Spinal cord (tissue), 10 donors: ENCODE measurements around the gene PAX5. TPM values are rescaled to one million over a fixed set of nuclear protein-coding genes. Genes with fewer than 3 reads are reported as not detected.

Experiments used
- DNase-seq, 6 donors: peaks; one replicate each; pipeline versions ENCODE4 v3.0.0 to v3.0.0-alpha.2; 2013 to 2015; ENCODE audit warnings: low spot score in 6 of 6, low read depth in 4 of 6
- H3K27ac ChIP-seq: one replicate; pipeline ENCODE4 v1.5.1; 2013; ENCODE audit warnings: low read depth, low read length, control low read depth
- H3K27me3 ChIP-seq: one replicate; pipeline ENCODE4 v1.6.1; 2013; ENCODE audit warnings: low read length; ENCODE audit not compliant: control insufficient read depth, insufficient read depth
- H3K36me3 ChIP-seq: one replicate; pipeline ENCODE4 v1.6.1; 2013; ENCODE audit warnings: low read length; ENCODE audit not compliant: control insufficient read depth, insufficient read depth
- H3K4me1 ChIP-seq: one replicate; pipeline ENCODE4 v1.6.1; 2013; ENCODE audit warnings: low read length; ENCODE audit not compliant: control insufficient read depth, insufficient read depth
- H3K4me3 ChIP-seq: one replicate; pipeline ENCODE4 v1.5.1; 2013; ENCODE audit warnings: low read depth, low read length, control low read depth
- H3K9me3 ChIP-seq: one replicate; pipeline ENCODE4 v1.6.1; 2013; ENCODE audit warnings: low read length; ENCODE audit not compliant: control insufficient read depth, insufficient read depth
- WGBS: methylation state at CpG from one replicate; pipeline ENCODE4 v1.1.5; 2013; ENCODE audit warnings: missing lambda C conversion rate; ENCODE audit not compliant: insufficient coverage; 5-methylcytosine and 5-hydroxymethylcytosine counted together
- polyA plus RNA-seq, 2 donors: library from polyadenylated mRNA; unstranded; fragments of 120-200 nt; gene quantifications; one replicate each; pipeline ENCODE4 v1.2.1, GENCODE V29; 2013; ENCODE audit not compliant: insufficient read length in 2 of 2
- total RNA-seq, 2 donors: library from RNA; depleted of rRNA in 1 of 2; stranded (reverse); fragments of 120-200 nt in 1 of 2; fragments of >200 nt in 1 of 2; gene quantifications; one replicate each; pipeline versions ENCODE4 v1.2.3 to v1.2.4, GENCODE V29; 2013 to 2014
- donor health status: healthy.

Gene PAX5
- total and polyA plus RNA-seq, 4 donors = 0.89 to 2.6 (median 1.1) TPM

DNA sequence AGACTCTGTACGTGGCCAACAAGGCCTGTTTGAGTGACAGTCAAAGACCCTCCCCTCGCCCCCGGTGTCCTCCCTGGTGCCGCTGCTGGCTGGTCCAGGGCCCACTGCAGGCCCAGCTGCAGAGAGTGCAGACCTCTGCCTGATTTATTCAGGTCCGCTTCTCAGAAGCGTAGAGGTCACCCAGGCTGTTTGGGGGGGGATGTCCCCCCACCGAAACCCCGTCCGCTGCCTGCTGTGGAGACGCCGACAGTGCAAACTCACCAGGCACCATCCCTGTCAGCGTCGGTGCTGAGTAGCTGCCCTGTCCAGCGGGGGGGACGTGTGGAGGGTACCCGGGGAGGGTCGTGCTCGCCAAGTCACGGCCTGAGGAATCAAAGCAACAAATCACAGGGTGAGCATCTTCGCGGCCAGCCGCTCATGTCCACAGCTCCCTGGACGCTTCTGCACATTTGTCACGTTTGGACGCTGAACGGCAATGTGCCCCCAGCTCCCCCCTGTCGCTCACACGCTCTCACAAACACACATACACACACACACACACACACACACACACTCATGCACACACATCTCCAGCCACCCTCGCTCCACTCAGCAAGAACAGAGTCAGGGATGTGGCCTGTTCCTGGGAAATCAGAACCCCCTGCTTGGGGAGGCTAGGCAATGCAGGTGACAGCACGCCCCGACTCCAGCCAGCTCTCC, 152.2 kb downstream of the PAX5 start:
- DNase-seq = peak in 1 of 6 donors; percentile 37
- H3K4me3 ChIP-seq = no peak overlapping the region
- WGBS = 39% methylated on average over 30 of the region's 31 CpGs
- H3K4me1 ChIP-seq = peaks cover 8% of the 10 kb centered on the region
- H3K27ac ChIP-seq = no peak overlapping the region
- H3K36me3 ChIP-seq = no peaks in the 10 kb centered on the region
- no peaks in the 10 kb centered on the region for H3K27me3 ChIP-seq
- H3K9me3 ChIP-seq = no peaks in the 10 kb centered on the region

GRCh38 chr9:36881316-36881715, 152.8 kb downstream of the PAX5 start:
- Histone ChIP-seq H3K36me3 (no peaks in the 10 kb centered on the region), H3K27me3 (no peaks in the 10 kb centered on the region), H3K27ac (no peak overlapping the region), H3K9me3 (no peaks in the 10 kb centered on the region), H3K4me3 (no peak overlapping the region), H3K4me1 (peaks cover 8% of the 10 kb centered on the region)
- WGBS = 67% methylated on average over 8 of the region's 14 CpGs
- DNase-seq = no peak

- Histone ChIP-seq H3K9me3 (no peaks in the 10 kb centered on the region), H3K4me1 (peaks cover 8% of the 10 kb centered on the region), H3K36me3 (no peaks in the 10 kb centered on the region), H3K27ac (no peak overlapping the region), H3K27me3 (no peaks in the 10 kb centered on the region), H3K4me3 (no peak overlapping the region)
- no peak for DNase-seq
- WGBS = 93% methylated on average over 11 of the region's 12 CpGs
Observed at GRCh38 chr9:36880075-36880474, 154.0 kb downstream of the PAX5 start.

DNA sequence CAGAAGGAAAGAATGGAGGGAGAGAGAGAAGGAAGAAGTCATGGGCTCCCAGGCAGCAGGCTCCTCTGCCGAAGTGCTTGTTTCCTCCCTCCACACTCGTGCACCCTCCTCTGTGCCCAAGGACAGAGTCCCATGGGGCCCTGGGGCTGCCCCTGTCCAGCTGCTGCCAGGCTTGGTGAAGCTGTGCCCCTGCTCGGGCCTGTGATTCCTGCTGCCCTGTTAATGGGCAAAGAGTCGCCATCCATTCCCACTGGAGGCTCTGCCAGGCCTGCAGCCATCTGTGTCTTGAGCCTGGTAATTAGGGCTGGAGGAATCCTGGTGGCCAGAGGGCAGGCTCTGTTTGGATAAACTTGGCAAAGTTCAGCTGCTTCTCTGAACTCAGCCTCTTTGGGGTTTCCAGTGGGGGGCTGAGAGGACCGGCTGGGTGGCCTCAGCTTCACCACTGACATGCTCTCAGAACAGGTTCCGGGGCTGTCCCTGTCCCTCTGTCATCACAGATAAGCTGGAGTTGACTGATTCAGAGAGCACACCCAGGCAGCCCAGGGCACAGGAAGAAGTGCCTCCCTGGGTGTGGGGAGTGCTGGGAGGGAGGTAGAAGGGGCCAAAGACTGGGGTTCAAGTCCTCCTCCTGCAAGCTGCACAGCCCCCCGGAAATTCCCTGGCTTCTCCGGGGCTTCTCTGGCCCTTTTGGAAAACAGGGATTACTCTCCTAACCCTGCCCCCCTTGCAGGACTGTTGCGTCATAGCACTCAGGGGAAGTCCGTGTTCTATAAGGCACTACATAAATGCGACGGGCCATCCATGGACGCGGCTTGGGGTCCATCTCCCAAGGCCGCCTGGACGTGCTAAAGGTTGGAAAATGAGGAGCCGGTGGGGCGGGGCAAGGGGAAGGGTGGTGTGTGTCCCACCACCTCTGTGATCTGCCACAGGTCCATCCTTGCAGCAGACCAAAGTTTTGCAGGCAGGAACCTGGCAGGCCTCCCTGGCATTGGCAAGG, 154.8 kb downstream of the PAX5 start:
- Histone ChIP-seq H3K36me3 (no peaks in the 10 kb centered on the region), H3K9me3 (no peaks in the 10 kb centered on the region), H3K4me1 (peaks cover 8% of the 10 kb centered on the region), H3K27me3 (no peaks in the 10 kb centered on the region), H3K27ac (no peak overlapping the region), H3K4me3 (no peak overlapping the region)
- 78% methylated on average over 18 of the region's 18 CpGs for WGBS
- DNase-seq = no peak

GRCh38 chr9:36877239-36877638, 156.8 kb downstream of the PAX5 start:
- WGBS = 95% methylated on average over 6 of the region's 6 CpGs
- Histone ChIP-seq H3K4me1 (peaks cover 7% of the 10 kb centered on the region), H3K9me3 (no peaks in the 10 kb centered on the region), H3K36me3 (no peaks in the 10 kb centered on the region), H3K27me3 (no peaks in the 10 kb centered on the region), H3K4me3 (no peak overlapping the region), H3K27ac (no peak overlapping the region)
- no peak for DNase-seq

- 64% methylated on average over 2 of the region's 4 CpGs for WGBS
- no peak for DNase-seq
Observed at GRCh38 chr9:36876056-36876455, 158.0 kb downstream of the PAX5 start.

DNA sequence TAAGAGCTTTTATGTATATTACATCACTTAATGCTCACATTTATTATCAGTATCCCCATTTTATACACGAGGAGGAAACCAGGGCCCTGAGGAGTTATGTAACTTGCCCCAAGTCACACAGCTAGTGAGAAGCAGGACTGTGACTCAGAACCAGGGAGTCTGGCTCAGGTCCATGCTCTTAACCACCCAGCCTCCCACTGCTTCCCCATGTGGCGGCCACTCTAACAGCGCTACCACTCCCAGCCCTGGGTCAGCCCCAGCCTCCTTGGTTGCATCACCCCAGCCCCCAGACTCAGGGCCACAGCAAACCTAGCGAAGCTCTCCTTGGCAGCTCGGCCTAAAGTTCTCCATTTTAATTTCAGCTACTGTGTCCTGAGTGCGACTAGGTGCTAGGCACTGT, 159.1 kb downstream of the PAX5 start:
- WGBS = 93% methylated on average over 6 of the region's 6 CpGs
- Histone ChIP-seq H3K9me3 (no peaks in the 10 kb centered on the region), H3K4me3 (no peak overlapping the region), H3K36me3 (no peaks in the 10 kb centered on the region), H3K27me3 (no peaks in the 10 kb centered on the region), H3K27ac (no peak overlapping the region), H3K4me1 (no peaks in the 10 kb centered on the region)
- DNase-seq = no peak

More at GRCh38 chr9:36876056-36876455, 158.0 kb downstream of the PAX5 start:
- no peaks in the 10 kb centered on the region for H3K9me3 ChIP-seq
- H3K36me3 ChIP-seq = no peaks in the 10 kb centered on the region
- no peaks in the 10 kb centered on the region for H3K4me1 ChIP-seq
- H3K4me3 ChIP-seq = no peak overlapping the region
- no peak overlapping the region for H3K27ac ChIP-seq
- H3K27me3 ChIP-seq = no peaks in the 10 kb centered on the region

DNA sequence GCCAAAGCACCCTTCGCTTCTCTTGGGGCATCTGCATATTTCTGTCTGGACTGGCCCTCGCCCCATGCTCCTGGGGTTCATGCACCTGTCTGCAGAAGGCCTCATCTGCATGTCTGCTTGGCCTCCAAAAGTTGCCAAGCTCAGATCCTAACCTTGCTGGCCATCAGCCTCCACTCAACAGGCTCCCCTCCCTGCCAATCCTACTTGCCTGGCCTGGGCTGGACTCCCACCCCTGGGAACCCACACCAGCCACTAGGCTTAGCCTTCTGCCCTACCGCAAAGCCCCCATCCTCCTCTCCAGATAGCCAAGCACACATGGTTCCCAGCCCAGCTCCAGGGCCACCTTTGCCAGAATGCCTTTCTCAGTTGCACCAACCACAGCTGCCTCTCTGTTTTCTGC, 159.8 kb downstream of the PAX5 start:
- no peak for DNase-seq
- no peak overlapping the region for H3K27ac ChIP-seq
- no peaks in the 10 kb centered on the region for H3K4me1 ChIP-seq
- H3K9me3 ChIP-seq = no peaks in the 10 kb centered on the region
- H3K4me3 ChIP-seq = no peak overlapping the region
- 93% methylated on average over 3 of the region's 3 CpGs for WGBS
- no peaks in the 10 kb centered on the region for H3K27me3 ChIP-seq
- no peaks in the 10 kb centered on the region for H3K36me3 ChIP-seq

- DNase-seq = peak in 2 of 6 donors; percentile 57 to 69
- Histone ChIP-seq H3K4me3 (no peak overlapping the region), H3K27ac (no peak overlapping the region), H3K9me3 (no peaks in the 10 kb centered on the region), H3K27me3 (peaks cover 6% of the 10 kb centered on the region), H3K36me3 (no peaks in the 10 kb centered on the region), H3K4me1 (peaks cover 7% of the 10 kb centered on the region)
- 59% methylated on average over 7 of the region's 8 CpGs for WGBS
Observed at GRCh38 chr9:36873247-36873875, 160.7 kb downstream of the PAX5 start.
